K562 (cell line): ENCODE measurements around the gene ALDH16A1. TPM values are rescaled to one million over a fixed set of nuclear protein-coding genes. Genes with fewer than 3 reads are reported as not detected.
A peak's percentile ranks its signal among the peaks of the same experiment; 100 is the strongest.

Experiments used
- ATAC-seq: fragments of 200-7000 bp; cut with Tn5 transposase; 3 replicates; pipeline ENCODE4 v1.9.1; 2020; ENCODE audit warnings: moderate library complexity
- BruUV-seq: library from RNA; stranded (reverse); fragments of 400-500 nt; replicated peaks from 2 replicates; lab custom pipeline; 2021; lab: Mats Ljungman, UMichigan
- CTCF ChIA-PET: fragments of 300-600 bp; formaldehyde crosslinking; extraction: SDS; loops from one replicate; lab custom pipeline; 2021; ENCODE audit warnings: low intra/inter-chr PET ratio; lab: Yijun Ruan, JAX
- POLR2A ChIA-PET: fragments of 300-600, 350-650 bp; sonication (Branson Sonifier 250); formaldehyde crosslinking; extraction: SDS; loops from one replicate; lab custom pipeline; 2021; ENCODE audit warnings: antibody characterized with exemption, inconsistent platforms; lab: Yijun Ruan, JAX
- DNase-seq, 4 experiments: peaks; one replicate each; pipeline versions ENCODE4 v3.0.0 to v3.0.0-alpha.2; 2011 to 2018; ENCODE audit warnings: low spot score in 3 of 4, mixed read lengths in 3 of 4; ENCODE audit errors: extremely low read depth in 1 of 4
- FAIRE-seq: peaks from 2 replicates; lab custom pipeline; 2011; peaks lifted over from hg19 to GRCh38; lab: Jason Lieb, UNC
- H2AFZ ChIP-seq: 2 replicates; pipeline ENCODE4 v1.6.0; 2011; ENCODE audit warnings: low read depth, low read length, control low read depth, inconsistent platforms
- H3K27ac ChIP-seq: fragments of 200-600 bp; 3 replicates; pipeline ENCODE4 v1.8.0; 2011; ENCODE audit warnings: low read depth, mild to moderate bottlenecking, control low read depth, inconsistent platforms, low read length, moderate library complexity, mixed read lengths; ENCODE audit errors: extremely low read depth
- H3K27me3 ChIP-seq, 2 experiments: fragments of 300-600 bp in 1 of 2; 2 replicates in 1 of 2; 3 replicates in 1 of 2; pipeline versions ENCODE4 v1.6.0 to v1.8.0; 2011; ENCODE audit warnings: inconsistent platforms in 2 of 2, low read length in 2 of 2, mild to moderate bottlenecking in 1 of 2, mixed read lengths in 1 of 2, moderate library complexity in 1 of 2; ENCODE audit not compliant: control insufficient read depth in 2 of 2, insufficient read depth in 2 of 2
- H3K36me3 ChIP-seq: fragments of 300-600 bp; 3 replicates; pipeline ENCODE4 v1.8.0; 2011; ENCODE audit warnings: mild to moderate bottlenecking, low read length, inconsistent platforms; ENCODE audit not compliant: control insufficient read depth, insufficient read depth
- H3K4me1 ChIP-seq, 2 experiments: fragments of 200-600 bp in 1 of 2; replicated peaks in 1 of 2; 2 replicates in 1 of 2; 3 replicates in 1 of 2; pipeline versions ENCODE4 v1.5.1 to v1.8.0; 2011; ENCODE audit warnings: inconsistent platforms in 2 of 2, low read length in 2 of 2, mild to moderate bottlenecking in 1 of 2, mixed read lengths in 1 of 2, moderate library complexity in 1 of 2; ENCODE audit not compliant: control insufficient read depth in 2 of 2, insufficient read depth in 2 of 2
- H3K4me2 ChIP-seq: 2 replicates; pipeline ENCODE4 v1.6.1; 2011; ENCODE audit warnings: low read length, control low read depth, inconsistent platforms, mixed read lengths; ENCODE audit not compliant: insufficient read depth
- H3K4me3 ChIP-seq: fragments of 200-600 bp; sonication (generic), shearing (Covaris generic); 2 replicates; pipeline ENCODE4 v1.5.1; 2016; ENCODE audit warnings: control low read depth, inconsistent platforms
- H3K79me2 ChIP-seq: fragments of 200-600 bp; 3 replicates; pipeline ENCODE4 v1.8.0; 2011; ENCODE audit warnings: low read length, inconsistent platforms; ENCODE audit not compliant: control insufficient read depth, insufficient read depth
- H3K9ac ChIP-seq, 2 experiments: 2 replicates each; pipeline versions ENCODE4 v1.6.0 to v1.6.1; 2011; ENCODE audit warnings: low read depth in 2 of 2, low read length in 2 of 2, control low read depth in 1 of 2, inconsistent platforms in 1 of 2, mild to moderate bottlenecking in 1 of 2, mixed read lengths in 1 of 2; ENCODE audit not compliant: insufficient read depth in 1 of 2
- H3K9me1 ChIP-seq: one replicate; pipeline ENCODE4 v1.6.0; 2011; ENCODE audit warnings: inconsistent platforms, mild to moderate bottlenecking, low read length, moderate library complexity; ENCODE audit not compliant: control insufficient read depth, insufficient read depth
- H3K9me3 ChIP-seq: replicated peaks from 2 replicates; pipeline ENCODE4 v1.5.1; 2011; ENCODE audit warnings: low read depth, low read length, inconsistent platforms; ENCODE audit not compliant: control insufficient read depth, insufficient read depth
- H4K20me1 ChIP-seq: replicated peaks from 2 replicates; pipeline ENCODE4 v1.6.1; 2011; ENCODE audit warnings: low read length, inconsistent platforms, mixed read lengths; ENCODE audit not compliant: control insufficient read depth, insufficient read depth
- CTBP1 ChIP-seq: fragments of 450-650 bp; IDR thresholded peaks from 2 replicates; pipeline ENCODE4 v1.6.1; 2016; ENCODE audit warnings: borderline replicate concordance
- E2F6 ChIP-seq, 2 experiments: IDR thresholded peaks; 2 replicates each; pipeline ENCODE4 v1.6.1; 2011; ENCODE audit warnings: borderline replicate concordance in 1 of 2, control low read depth in 1 of 2, low read depth in 1 of 2, low read length in 1 of 2, mild to moderate bottlenecking in 1 of 2, mixed read lengths in 1 of 2, moderate library complexity in 1 of 2; ENCODE audit not compliant: insufficient read depth in 1 of 2, insufficient read length in 1 of 2, poor library complexity in 1 of 2, severe bottlenecking in 1 of 2; ENCODE audit errors: extremely low read depth in 1 of 2
- EGR1 ChIP-seq: fragments of 450-650 bp; conservative IDR thresholded peaks from 2 replicates; pipeline ENCODE4 v1.6.1; 2017; ENCODE audit warnings: mild to moderate bottlenecking
- MAZ ChIP-seq, 2 experiments: fragments of 450-650 bp in 1 of 2; sonication (generic) in 1 of 2; formaldehyde crosslinking; IDR thresholded peaks in 1 of 2; conservative IDR thresholded peaks in 1 of 2; 2 replicates each; pipeline versions ENCODE4 v1.4.0 to v1.5.0; 2020; ENCODE audit warnings: mild to moderate bottlenecking in 1 of 2, missing genetic modification reagents in 1 of 2
- NEUROD1 ChIP-seq: fragments of 150-350 bp; IDR thresholded peaks from 2 replicates; pipeline ENCODE4 v1.6.1; 2014; ENCODE audit warnings: borderline replicate concordance, low read length, low read depth; ENCODE audit not compliant: partially characterized antibody
- NFXL1 ChIP-seq: fragments of 450-650 bp; formaldehyde crosslinking; IDR thresholded peaks from 2 replicates; pipeline ENCODE4 v1.4.0; 2021; ENCODE audit warnings: mild to moderate bottlenecking
- NR4A1 ChIP-seq, 2 experiments: fragments of 250-450 bp in 1 of 2; fragments of 450-650 bp in 1 of 2; sonication (Bioruptor Pico) in 1 of 2; IDR thresholded peaks; 2 replicates each; pipeline versions ENCODE4 v1.4.0 to v1.6.1; 2016 to 2020; ENCODE audit warnings: mild to moderate bottlenecking in 2 of 2, missing compliant biosample characterization in 1 of 2, missing genetic modification characterization in 1 of 2, moderate library complexity in 1 of 2
- PHF8 ChIP-seq: fragments of 200-600 bp; sonication (generic); IDR thresholded peaks from 2 replicates; pipeline ENCODE4 v1.6.1; 2012; ENCODE audit warnings: mixed run types, mild to moderate bottlenecking, inconsistent platforms, low read length, moderate library complexity, borderline replicate concordance
- RFX7 ChIP-seq: fragments of 250-450 bp; sonication (Bioruptor Pico); IDR thresholded peaks from 2 replicates; pipeline ENCODE4 v1.5.1; 2021; ENCODE audit warnings: mild to moderate bottlenecking
- SP1 ChIP-seq: sonication (generic); formaldehyde crosslinking; IDR thresholded peaks from 2 replicates; pipeline ENCODE4 v1.8.1; 2022; ENCODE audit warnings: mild to moderate bottlenecking, missing genetic modification reagents
- SRSF1 ChIP-seq: fragments of 200-400 bp; formaldehyde crosslinking; IDR thresholded peaks from 2 replicates; pipeline ENCODE4 v1.6.1; 2017; ENCODE audit warnings: mild to moderate bottlenecking, low read depth, low read length, moderate library complexity
- TBP ChIP-seq: optimal IDR thresholded peaks from 2 replicates; pipeline ENCODE3; 2011; ENCODE audit warnings: low read depth, low read length, improper control_type of control experiment
- ZNF263 ChIP-seq: sonication (generic); formaldehyde crosslinking; IDR thresholded peaks from 2 replicates; pipeline ENCODE4 v1.8.0; 2022; ENCODE audit warnings: mild to moderate bottlenecking, missing genetic modification reagents, borderline replicate concordance
- ZNF324 ChIP-seq: fragments of 250-450 bp; sonication (Bioruptor Pico); IDR thresholded peaks from 2 replicates; pipeline ENCODE4 v1.4.0; 2020; ENCODE audit warnings: mild to moderate bottlenecking
- ZNF512 ChIP-seq: IDR thresholded peaks from 2 replicates; pipeline ENCODE4 v1.6.1; 2016; ENCODE audit warnings: missing genetic modification characterization, missing compliant biosample characterization
- WGBS: fragments of 100-300 bp; shearing (Covaris generic); methylation state at CpG from one replicate; pipeline ENCODE4 v1.1.6; 2016; ENCODE audit warnings: low coverage, mixed read lengths; ENCODE audit not compliant: insufficient coverage; ENCODE audit errors: missing lambda C conversion rate; 5-methylcytosine and 5-hydroxymethylcytosine counted together
- in situ Hi-C: fragments of 300-500 bp; cut with MboI; formaldehyde crosslinking; loops from 4 replicates; pipeline ENCODE4 v1.15.0; 2018; ENCODE audit warnings: inconsistent platforms, mixed read lengths
- intact Hi-C: fragments of 100-400 bp; cut with micrococcal nuclease; formaldehyde crosslinking; loops from 2 replicates; pipeline ENCODE4 v1.14.2; 2022
- polyA plus RNA-seq, 8 experiments: library from polyadenylated mRNA; depleted of rRNA in 4 of 8; stranded (reverse) in 5 of 8; unstranded in 3 of 8; fragments of >200 nt; fragmentation: Nextera tagmentation in 2 of 8; fragmentation: Illumina TruSeq in 1 of 8; extraction: Ambion mirVana in 2 of 8; extraction: Trizol in 1 of 8; gene quantifications; 2 replicates each; pipeline versions ENCODE4 v1.2.1 to v1.2.3, GENCODE V29; 2011 to 2014; ENCODE audit warnings: inconsistent platforms in 1 of 8, missing spikeins in 1 of 8
- total RNA-seq, 7 experiments: library from RNA; depleted of rRNA in 6 of 7; stranded (reverse); fragments of >200 nt in 6 of 7; fragmentation: Illumina TruSeq in 2 of 7; extraction: Trizol in 2 of 7; gene quantifications; 2 replicates each; pipeline versions ENCODE4 v1.2.1 to v1.2.3, GENCODE V29; 2011 to 2021; ENCODE audit warnings: low replicate concordance in 1 of 7

ALDH16A1 gene
- total and polyA plus RNA-seq, 9 of the 15 experiments (the other 6 are each of a cell fraction or from before 2014, with no cell fraction given): 2.2 to 52.2 (median 7.6) TPM

GRCh38 chr19:49425922-49426592 is 27.0 kb upstream of the ALDH16A1 start:
- 4% methylated on average over 30 of the region's 30 CpGs for WGBS
- FAIRE-seq: peak; percentile 59
- TF ChIP-seq NEUROD1 (peak; percentile 56), NR4A1 (CRISPR knock-in tag; IDR thresholded peaks at IDR 0.05) (no peak), NR4A1 (tag; IDR thresholded peaks at IDR 0.05) (no peak), MAZ (CRISPR knock-in tag; conservative IDR thresholded peaks at IDR 0.05 in 1 of 2, IDR thresholded peaks at IDR 0.05 in 1 of 2) (peak in 1 of 2 experiments; percentile 44; a peak in 1 of 4 replicates), TBP (peak; percentile 48), SRSF1 (no peak), E2F6 (IDR thresholded peaks at IDR 0.05; ENCODE audit: borderline replicate concordance in 1 of 2, extremely low read depth in 1 of 2, insufficient read depth in 1 of 2, insufficient read length in 1 of 2, low read depth in 1 of 2, low read length in 1 of 2, poor library complexity in 1 of 2, severe bottlenecking in 1 of 2) (peak in 1 of 2 experiments; percentile 46), ZNF512 (tag) (no peak), CTBP1 (peak; percentile 28), SP1 (CRISPR knock-in tag) (peak; percentile 71), EGR1 (peak; percentile 53), PHF8 (peak; percentile 24; the same call in 1 of the 2 replicates), NFXL1 (CRISPR knock-in tag) (no peak), ZNF263 (CRISPR knock-in tag) (peak; percentile 94), RFX7 (CRISPR knock-in tag) (no peak), ZNF324 (CRISPR knock-in tag) (no peak)

More at GRCh38 chr19:49425922-49426592, 27.0 kb upstream of the ALDH16A1 start:
- intact Hi-C loops: no loop called here
- peaks cover 6% of the 10 kb centered on the region for H3K79me2 ChIP-seq
- no peaks in the 10 kb centered on the region for H4K20me1 ChIP-seq
- H2AFZ ChIP-seq: peak overlapping the region; percentile 83
- no peaks in the 10 kb centered on the region for H3K9me1 ChIP-seq
- ChIA-PET POLR2A (interaction anchor here (0.6 to 1.4 kb wide), 8 partner anchors 9 to 568 kb away, joined by 3 read pairs; partner anchors contain the start of genes PIH1D1 and PPP1R15A), CTCF (no interaction called here)
- H3K27me3 ChIP-seq: no peaks in the 10 kb centered on the region
- DNase-seq (peak; percentile 80 to 86 (median 81)), ATAC-seq (peak; percentile 57)
- H3K27ac ChIP-seq: peak overlapping the region; percentile 16; the same call in 1 of the 3 replicates
- peak overlapping the region; percentile 24 for H3K4me3 ChIP-seq
- BruUV-seq: no TSS peak
- in situ Hi-C loops: no loop called here
- H3K36me3 ChIP-seq: no peaks in the 10 kb centered on the region; the same call in 2 of the 3 replicates
- H3K4me2 ChIP-seq: peak overlapping the region; percentile 76
- H3K4me1 ChIP-seq: peaks cover 56 to 76% of the 10 kb centered on the region in 2 experiments
- H3K9ac ChIP-seq: peak overlapping the region in 1 of 2 experiments; percentile 86; a peak in 3 of 4 replicates
- H3K9me3 ChIP-seq: no peaks in the 10 kb centered on the region
